Fibroblast of peridontal ligament (primary cell): ENCODE results near the gene NEDD4.
"Not testable (repeated sequence)": the region's sequence is repeated elsewhere in the genome, so short reads cannot be mapped to it uniquely, and the experiment has no call there.

Source experiments
- DNase-seq: peaks from one replicate; pipeline ENCODE4 v3.0.0-alpha.2; 2010; ENCODE audit errors: extremely low read depth

Gene NEDD4

GRCh38 chr15:55897560-55898336 lies 95.7 kb downstream of the NEDD4 start:
- peak; percentile 74 for DNase-seq

- peak; percentile 32 for DNase-seq
Measured at GRCh38 chr15:55894399-55894965, 98.9 kb downstream of the NEDD4 start.

- peak; percentile 15 for DNase-seq
Measured at GRCh38 chr15:55893852-55894251, 99.6 kb downstream of the NEDD4 start.

- no peak for DNase-seq
Measured at GRCh38 chr15:55891196-55891595, 102.2 kb downstream of the NEDD4 start.

- peak; percentile 41 for DNase-seq
Measured at GRCh38 chr15:55884223-55884622, 109.2 kb downstream of the NEDD4 start.

GRCh38 chr15:55879181-55879580 lies 114.2 kb downstream of the NEDD4 start:
- DNase-seq, result peak; percentile 57

GRCh38 chr15:55873024-55873720 lies 120.2 kb downstream of the NEDD4 start:
- DNase-seq, result no peak

GRCh38 chr15:55872471-55872870 lies 120.9 kb downstream of the NEDD4 start:
- DNase-seq, result no peak

GRCh38 chr15:55869660-55870059 lies 123.8 kb downstream of the NEDD4 start:
- DNase-seq, result no peak

- no peak for DNase-seq
Measured at GRCh38 chr15:55868707-55869106, 124.7 kb downstream of the NEDD4 start.

GRCh38 chr15:55868291-55868690 lies 125.1 kb downstream of the NEDD4 start:
- DNase-seq, result not testable (repeated sequence)

- DNase-seq, result no peak
Measured at GRCh38 chr15:55863911-55864310, 129.5 kb downstream of the NEDD4 start.

- no peak for DNase-seq
Measured at GRCh38 chr15:55861115-55861514, 132.3 kb downstream of the NEDD4 start.

- DNase-seq, result no peak
Measured at GRCh38 chr15:55860468-55860867, 132.9 kb downstream of the NEDD4 start.

GRCh38 chr15:55859681-55860080 lies 133.7 kb downstream of the NEDD4 start:
- DNase-seq, result peak; percentile 57

- peak; percentile 51 for DNase-seq
Measured at GRCh38 chr15:55858661-55859060, 134.8 kb downstream of the NEDD4 start.

- DNase-seq, result no peak
Measured at GRCh38 chr15:55856506-55857164, 136.8 kb downstream of the NEDD4 start.

- DNase-seq, result no peak
Measured at GRCh38 chr15:55853134-55853533, 140.3 kb downstream of the NEDD4 start.

- DNase-seq, result peak; percentile 92
Measured at GRCh38 chr15:55846116-55846707, 147.2 kb downstream of the NEDD4 start.

- not testable (repeated sequence) for DNase-seq
Measured at GRCh38 chr15:55842897-55843296, 150.5 kb downstream of the NEDD4 start.

GRCh38 chr15:55835866-55836265 lies 157.5 kb downstream of the NEDD4 start:
- DNase-seq, result no peak

- DNase-seq, result peak; percentile 40
Measured at GRCh38 chr15:55834331-55834730, 159.1 kb downstream of the NEDD4 start.
